SKM-1 (cell line): ENCODE measurements around the gene PADI6.
"Not testable (repeated sequence)": the region's sequence is repeated elsewhere in the genome, so short reads cannot be mapped to it uniquely, and the experiment has no call there.

ENCODE experiments used
- DNase-seq: peaks from one replicate; lab custom pipeline; 2025; ENCODE audit not compliant: unreplicated experiment; lab: John Stamatoyannopoulos, UW

The PADI6 gene

DNA sequence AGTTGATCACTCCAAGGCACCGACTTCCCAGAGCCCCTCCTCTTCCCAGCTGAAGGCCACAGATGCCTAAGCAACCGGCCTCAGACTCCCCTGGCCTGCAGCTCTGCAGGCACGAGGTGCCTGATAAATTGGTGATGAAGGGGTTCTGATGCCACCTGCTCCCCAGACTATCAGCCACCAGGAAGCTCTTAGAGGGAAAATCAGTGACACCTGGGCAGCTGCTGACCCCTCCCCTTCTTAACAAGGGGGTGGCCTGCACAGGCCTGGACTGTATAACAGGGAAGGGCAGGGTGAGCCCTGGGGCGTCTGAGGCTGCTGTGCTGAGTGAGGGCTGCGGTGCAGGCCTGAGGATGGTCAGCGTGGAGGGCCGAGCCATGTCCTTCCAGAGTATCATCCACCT is at the start of gene PADI6:
PADI6 (plus strand) TSS at position 301 of the 400 bp plus-strand sequence; CDS start at position 351, 50 bp downstream.
- no peak for DNase-seq

DNA sequence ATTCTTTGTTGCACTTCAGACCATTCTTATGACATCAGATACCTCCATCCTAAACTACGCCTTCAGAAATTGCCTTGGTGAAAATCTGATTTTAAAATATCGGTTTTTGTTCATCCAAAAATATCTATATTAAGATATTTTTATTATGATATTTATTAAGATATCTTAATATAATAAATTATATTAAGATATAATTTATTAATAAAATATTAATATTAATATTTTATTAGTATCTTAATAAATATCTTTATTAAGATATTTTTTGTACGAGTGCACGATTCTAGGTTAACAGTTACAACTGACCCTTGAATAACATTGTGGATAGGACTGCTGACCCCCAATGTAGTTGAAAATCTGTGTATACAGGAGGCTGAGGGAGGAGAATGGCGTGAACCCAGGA is 43.1 kb upstream of the PADI6 start:
- no peak for DNase-seq

DNA sequence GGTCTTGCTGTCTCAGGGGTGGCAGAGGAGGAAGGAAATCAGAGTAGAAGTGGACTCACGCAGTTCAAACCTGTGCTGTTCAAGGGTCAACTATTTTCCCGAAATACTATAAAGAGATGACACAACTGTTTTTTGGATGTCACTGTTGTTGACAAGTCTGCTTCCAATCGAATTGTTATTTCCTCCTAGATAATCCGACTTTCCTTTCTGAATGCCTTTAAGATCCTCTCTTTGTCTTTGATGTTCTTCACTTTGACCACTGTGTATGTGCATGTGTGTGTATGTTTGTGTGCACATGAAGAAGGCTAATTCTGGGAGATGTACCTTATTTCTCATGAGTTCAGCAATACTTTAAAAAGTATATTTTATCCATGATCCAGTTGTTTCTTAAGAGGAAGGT is 42.4 kb upstream of the PADI6 start:
- DNase-seq: no peak

DNA sequence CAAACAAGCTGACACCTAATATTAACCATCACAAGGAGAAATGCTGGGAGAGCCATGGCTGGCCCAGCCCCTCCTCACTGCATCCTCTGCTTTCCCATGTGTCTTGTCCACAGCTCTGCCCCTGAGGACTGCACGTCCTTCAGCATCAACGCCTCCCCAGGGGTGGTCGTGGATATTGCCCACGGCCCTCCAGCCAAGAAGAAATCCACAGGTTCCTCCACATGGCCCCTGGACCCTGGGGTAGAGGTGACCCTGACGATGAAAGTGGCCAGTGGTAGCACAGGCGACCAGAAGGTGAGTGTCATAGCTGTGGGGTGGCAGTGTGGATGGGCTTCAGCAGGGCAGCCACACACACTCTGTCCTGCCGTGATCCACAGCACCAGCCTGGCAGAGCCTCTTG is 41.1 kb upstream of the PADI6 start:
- DNase-seq: no peak

DNA sequence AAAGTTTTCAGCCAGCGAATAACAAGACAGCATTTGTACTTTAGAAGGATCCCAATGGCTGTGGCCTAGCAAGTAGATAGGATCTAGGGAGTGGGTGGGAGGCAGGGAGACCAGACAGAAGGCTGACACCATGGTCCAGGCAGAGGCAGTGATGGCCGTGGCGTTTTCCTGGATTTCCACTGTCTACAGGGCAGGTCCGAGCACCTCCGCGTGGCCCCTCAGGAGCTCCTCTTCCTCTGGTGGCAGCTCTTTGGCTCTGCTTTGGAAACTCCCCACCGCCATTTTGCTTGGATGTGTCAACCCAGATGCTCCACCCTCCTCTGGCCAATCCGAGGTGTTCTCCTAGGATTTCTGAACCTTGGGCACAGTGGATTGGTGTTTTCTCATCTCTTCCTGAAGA is 38.9 kb upstream of the PADI6 start:
- DNase-seq: no peak

DNA sequence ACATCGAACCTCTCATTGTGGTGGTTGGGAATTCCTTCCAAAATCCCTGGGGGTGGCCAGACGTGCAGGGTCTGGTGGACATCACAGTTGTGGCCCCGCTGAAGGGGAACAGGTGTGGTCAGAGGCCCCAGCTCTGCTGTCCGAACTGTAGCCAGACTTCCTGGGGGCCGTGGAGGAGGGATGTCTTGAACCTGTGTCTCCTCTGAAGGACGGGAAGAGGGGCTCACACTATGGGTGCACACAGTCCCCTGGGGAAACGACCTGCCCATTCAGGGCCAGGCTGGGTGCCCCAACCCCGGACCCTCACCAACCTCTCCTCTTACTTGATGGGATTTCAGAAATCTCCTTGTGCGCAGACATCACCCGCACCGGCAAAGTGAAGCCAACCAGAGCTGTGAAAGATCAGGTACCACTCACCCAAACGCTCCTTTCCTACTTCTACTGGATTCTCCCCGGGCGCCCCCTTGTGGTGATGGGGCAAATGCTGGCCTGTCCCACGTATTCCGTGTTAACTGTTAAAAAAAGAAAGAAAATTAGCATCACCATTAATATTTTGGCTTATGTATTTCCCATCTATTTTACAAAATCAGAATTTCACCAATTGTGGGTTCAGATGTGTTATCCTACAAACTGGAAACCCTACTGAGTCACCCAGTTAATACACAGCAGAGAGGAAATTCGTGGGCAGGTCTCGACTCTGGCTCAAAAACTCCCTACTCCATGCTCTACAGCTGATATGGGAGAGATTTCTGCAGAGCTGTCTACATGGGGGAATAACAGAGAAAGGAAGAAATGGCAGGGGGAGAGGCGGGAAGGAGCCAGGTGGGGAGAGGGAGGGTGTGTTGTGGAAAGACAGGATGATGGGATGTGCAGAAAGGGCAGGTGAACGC is 35.9 kb upstream of the PADI6 start:
- DNase-seq: peak; percentile 37

DNA sequence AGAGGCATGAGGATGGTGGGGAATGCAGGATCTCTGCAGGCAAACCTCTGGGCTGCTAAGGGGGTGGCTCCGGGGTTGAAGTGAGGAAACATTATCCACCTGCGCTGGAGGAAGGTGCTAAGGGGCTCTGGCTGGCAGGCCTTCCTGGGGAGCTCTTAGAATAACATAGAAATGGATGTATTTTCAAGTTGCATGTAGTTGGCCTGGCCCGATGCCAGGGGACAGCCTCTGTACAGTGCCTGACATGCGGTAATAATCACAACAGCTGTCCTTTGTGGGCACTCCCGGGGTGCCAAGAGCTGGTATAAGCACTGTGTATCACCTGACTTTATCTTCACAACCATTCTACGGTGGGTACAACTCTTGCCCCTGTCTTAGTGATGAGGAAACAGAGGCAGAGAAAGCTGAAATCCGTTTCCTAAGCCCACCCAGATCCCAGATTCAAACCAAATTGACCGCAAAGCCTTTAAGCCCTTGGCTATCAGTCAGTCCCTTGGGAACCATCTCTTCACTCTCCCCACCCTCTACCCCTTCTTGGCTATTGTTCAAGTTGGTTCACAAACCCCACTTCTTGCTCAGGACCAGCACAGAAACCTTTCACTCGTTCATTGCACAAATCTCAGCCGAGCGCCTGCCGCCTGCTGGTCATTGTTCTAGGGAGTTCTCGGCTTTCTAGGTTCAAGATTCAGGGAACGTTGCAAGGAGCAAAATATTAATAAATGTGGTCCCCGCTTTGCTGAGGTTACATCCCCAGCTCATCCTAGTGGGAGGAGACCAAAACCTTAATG is 33.1 kb upstream of the PADI6 start:
- DNase-seq: no peak

DNA sequence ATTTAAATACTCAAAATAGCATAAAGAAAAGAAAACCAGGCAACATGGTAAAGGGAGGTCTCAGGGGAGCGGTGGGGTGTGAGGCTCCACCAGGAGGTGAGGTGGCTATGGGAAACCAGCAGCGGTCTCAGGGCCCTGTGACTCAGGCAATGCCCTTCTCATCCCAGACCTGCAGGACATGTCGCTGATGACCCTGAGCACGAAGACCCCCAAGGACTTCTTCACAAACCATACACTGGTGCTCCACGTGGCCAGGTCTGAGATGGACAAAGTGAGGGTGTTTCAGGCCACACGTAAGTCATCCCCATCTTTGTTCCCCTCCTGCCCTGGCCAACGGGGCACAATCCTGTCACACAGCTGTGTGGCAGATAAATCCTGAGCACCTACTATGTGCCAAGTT is 32.5 kb upstream of the PADI6 start:
- DNase-seq: no peak

DNA sequence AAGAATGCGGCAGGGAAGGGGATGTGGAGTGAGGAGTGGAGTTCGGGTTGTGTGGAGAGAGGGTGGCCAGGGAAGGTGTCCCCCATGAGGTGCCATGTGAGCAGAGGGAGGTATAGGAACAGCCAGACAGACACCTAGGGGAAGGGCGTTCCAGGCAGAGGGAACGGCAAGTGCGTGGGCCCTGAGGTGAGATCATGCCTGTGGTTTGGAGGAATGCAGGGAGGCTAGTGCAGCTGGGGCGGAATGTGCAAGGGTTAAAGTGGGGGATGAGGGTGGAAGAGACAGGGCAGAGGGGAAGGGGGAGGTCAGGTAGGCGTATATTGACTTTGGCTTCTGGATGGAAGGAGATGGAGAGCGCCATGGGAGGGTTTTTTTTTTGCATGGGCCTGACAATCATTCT is 31.6 kb upstream of the PADI6 start:
- no peak for DNase-seq

DNA sequence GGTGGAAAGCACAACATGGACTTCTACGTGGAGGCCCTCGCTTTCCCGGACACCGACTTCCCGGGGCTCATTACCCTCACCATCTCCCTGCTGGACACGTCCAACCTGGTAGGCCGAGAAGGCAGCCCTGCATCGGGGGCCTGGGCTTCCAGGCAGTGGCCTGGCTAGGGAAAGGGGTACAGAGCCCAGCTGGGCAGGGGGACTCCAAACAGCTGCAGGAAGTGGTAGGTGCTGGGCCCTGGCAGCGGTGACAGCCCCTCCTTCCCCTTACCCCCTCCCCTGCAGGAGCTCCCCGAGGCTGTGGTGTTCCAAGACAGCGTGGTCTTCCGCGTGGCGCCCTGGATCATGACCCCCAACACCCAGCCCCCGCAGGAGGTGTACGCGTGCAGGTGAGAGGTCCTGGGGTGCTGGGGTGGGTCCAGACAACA is 30.0 kb upstream of the PADI6 start:
- no peak for DNase-seq

DNA sequence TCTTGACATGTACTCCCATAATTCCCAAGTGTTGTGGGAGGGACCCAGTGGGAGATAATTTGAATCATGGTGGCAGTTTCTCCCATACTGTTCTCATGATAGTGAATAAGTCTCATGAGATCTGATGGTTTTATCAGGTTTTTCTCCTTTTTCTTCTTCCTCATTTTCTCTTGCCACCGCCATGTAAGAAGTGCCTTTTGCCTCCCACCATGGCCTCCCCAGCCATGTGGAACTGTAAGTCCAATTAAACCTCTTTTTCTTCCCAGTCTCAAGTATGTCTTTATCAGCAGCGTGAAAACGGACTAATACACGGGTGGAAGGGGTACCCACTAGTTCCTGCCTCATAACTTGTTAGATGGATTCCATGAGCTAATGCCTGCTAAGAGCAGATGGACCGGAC is 26.5 kb upstream of the PADI6 start:
- not testable (repeated sequence) for DNase-seq

DNA sequence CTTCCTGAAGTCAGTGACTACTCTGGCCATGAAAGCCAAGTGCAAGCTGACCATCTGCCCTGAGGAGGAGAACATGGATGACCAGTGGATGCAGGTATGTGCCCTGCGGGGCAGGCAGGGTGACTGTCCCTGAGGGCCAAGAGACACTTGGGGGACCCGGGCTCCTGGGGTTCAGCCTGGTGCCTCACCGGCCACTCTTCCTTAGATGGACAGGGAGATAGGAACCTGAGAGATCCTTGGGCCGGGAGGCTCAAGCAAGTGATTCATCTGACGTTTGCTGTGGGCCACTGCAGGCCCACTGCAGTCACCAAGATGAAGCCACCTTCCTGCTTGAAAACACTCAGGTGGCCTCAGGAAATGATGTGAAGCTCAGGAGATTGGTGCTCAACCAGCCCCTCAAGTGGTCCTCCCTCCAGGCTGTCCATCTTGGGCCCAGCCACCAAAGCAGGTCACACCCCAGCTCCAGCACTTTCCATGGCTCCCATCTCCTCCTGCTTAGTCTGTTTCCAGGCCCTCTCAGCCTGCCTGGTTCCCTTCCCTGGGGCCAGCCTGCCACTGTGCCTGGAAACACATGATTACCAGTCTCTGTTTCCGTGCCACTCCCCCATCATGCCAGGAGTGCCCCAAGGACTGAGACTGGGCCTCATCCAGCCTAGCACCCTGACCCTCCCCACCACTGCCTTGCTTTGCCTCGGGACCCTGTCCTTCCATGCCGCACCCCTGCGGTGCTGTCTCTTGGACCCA is 25.8 kb upstream of the PADI6 start:
- DNase-seq: no peak

DNA sequence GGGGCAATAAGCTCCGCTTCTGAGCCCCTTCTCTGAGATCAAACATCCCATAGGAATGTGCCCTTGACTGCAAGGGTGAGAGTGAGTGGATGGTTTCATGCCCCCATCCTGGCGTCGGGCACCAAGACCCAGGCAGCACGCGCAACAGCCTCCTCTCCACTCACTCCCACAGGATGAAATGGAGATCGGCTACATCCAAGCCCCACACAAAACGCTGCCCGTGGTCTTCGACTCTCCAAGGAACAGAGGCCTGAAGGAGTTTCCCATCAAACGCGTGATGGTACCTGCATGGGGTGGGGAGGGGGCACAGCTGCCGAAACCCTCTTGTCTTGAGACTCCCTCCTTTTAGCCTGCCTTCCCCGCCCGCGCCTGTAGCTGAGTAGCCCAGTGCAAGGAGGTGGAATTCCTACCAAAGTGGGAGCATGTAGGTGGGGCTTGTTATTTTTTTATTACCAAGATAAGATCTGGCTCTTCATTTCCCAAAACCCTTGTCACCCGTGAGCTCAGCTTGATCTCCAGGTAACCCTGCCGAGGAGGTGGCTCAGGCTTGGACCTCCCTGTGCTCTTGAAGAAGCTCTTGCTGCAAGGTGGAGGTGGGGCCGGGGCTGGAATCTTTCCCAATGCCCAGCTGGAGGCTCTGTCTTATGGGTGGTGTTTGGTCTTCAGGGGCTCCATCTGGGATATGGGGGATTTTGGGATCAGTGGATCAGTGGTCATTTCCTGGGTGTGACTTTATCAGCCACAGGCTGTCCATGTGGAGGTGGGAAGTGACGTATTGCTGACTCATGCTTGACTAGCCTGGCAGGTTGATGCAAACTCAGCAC is 24.0 kb upstream of the PADI6 start:
- DNase-seq: no peak

DNA sequence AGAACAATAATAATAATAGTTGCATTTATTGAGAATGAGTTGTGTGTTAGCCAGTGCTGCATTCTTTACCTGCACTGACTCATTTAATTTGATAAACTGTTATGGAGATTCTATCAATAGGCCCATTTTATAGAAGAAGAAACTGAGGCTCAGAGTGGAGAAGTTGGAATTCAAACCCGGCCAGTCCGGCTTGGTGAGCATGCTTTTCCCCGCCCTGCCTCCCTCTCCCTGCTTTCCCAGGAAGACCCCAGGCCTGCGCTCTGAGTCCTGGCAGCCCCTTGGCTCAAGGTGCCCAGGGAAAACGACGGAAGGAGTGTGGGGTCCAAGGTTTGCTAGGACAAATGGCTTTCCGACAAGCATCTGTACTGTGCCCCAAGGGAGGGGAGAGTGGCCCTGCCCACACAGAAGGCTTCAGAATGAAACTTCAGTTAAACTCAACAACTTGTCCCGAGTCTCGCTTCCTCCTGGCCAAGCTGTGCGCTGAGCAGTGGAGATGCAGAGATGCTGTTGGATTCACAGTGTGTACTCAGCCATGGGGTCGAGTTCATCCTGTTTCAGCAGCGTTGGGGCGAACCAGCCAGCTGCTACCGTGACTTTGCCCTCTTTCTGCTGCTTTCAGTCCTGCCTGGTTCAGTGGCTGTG is 23.3 kb upstream of the PADI6 start:
- DNase-seq: no peak

DNA sequence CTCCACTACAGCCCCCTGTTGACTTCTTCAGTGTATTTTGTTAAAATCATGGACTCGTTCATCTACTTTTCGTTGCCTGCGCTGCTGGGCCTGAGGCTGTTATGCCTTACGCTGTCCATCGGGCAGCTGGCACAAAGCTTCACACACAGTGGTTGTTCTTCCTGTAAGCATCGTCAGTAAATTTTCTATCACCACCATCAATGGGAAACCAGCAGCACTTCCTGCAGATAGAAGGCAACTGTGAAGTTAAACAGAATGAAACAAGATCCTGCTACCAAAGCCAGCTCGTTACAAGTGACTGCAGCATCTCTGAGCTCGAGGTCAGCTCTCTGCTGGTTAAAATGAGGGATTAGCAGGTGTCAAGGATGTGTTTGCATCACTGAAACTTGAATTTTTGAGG is 21.9 kb upstream of the PADI6 start:
- no peak for DNase-seq

DNA sequence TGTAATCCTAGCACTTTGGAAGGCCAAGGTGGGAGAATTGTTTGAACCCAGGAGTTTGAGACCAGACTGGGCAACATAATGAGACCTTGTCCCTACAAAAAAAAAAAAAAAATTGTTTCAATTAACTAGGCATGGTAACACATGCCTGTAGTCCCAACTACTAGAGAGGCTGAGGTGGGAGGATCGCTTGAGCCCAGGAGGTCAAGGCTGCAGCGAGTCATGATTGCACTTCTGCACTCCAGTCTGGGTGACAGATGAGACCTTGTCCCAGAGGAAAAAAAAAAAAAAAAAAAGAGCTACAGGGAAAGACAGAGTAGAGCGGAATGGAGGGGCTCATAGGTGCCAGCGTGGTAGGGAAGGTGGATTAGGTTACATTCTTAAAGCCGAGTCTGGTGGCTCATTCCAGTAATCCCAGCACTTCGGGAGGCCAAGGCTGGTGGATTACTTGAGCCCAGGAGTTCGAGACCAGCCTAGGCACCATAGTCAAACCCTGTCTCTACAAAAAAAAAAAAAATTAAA is 21.0 kb upstream of the PADI6 start:
- no peak for DNase-seq

DNA sequence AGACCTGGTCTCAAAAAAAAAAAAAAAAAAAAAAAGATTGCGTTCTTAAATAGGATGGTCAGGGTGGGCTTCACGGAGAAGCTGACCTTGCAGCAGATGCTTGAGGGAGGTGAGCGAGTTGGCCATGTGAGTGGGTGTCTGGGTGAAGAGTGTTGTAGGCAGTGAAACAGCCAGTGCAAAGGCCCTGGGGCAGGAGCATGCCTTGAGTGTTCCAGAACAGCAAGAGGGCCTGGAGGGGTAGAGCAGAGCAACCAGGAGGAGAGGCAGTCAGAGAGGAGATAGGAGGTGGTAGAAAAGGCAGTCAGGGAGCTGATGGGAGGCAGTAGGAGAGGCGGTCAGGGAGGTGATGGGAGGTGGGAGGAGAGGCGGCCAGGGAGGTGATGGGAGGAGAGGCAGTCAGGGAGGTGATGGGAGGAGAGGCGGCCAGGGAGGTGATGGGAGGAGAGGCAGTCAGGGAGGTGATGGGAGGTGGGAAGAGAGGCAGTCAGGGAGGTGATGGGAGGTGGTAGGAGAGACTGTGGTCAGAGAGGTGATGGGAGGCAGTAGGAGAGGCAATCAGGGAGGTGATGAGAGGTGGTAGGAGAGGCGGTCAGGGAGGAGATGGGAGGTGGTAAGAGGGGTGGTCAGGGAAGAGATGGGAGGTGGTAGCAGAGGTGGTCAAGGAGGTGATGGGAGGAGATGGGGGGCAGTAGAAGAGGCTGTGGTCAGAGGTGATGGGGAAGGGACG is 20.2 kb upstream of the PADI6 start:
- DNase-seq: no peak

DNA sequence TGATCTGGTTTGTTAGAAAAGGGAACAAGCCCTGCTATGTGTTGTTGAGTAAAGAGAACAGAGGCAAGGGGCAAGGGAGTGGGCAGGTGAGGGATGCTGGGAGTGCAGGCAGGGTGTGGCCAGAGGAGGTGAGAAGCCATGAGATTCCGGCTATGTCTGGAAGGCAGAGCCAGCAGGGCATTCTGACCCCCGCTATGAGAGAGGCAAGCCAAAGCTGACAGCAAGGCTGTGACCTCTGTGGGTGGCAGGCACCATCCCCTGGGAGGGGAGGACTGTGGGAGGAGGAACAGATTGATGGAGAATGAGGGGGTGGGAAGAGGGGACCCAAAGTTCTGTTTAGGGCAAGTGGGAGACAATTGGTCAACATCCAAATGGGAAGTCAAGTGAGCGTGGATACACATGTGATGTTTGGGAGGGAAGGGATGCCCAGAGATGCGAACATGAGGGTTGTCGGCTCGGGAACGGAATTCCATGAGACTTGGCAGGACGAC is 19.5 kb upstream of the PADI6 start:
- no peak for DNase-seq

DNA sequence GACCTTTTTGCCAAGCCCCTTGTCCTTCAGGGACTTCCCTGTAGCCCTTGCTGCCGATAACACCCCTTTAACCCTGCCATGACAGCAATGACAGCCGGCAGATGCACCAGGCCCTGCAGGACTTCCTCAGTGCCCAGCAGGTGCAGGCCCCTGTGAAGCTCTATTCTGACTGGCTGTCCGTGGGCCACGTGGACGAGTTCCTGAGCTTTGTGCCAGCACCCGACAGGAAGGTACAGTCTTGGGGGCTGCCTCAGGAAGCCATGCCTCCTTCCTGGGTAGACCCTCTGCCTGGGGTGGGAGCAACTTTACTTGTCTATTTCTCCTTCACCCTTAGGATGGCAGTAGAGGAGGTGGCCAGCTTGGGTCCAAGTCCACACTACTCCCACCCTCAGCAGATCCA is 16.1 kb upstream of the PADI6 start:
- DNase-seq: no peak
